Measurements from ENCODE around the gene ADRA2C.

Gene ADRA2C

DNA sequence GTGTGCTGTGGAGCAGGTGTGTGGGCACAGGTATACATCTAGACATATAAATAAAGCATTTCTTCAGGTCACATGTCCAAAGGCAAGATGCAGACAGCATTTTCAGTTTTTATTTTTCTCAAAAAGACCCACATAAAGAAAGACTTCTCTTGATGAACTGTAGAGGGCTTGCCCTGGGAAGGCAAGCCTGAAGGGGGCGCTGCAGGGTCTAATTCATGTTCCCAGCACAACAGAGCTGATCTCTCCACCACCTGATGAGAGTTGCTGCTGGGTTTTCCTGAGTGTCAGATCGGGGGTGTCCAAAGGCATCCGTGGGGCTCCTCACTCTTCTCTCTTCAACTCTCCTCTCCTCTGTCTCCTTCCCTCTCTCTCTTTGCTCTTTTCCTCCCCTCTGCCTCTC is 26.6 kb downstream of the ADRA2C start:
- Histone ChIP-seq H3K27ac (ENCODE audit: insufficient read depth, low read length, poor library complexity, severe bottlenecking) (no peak overlapping the region), H3K36me3 (ENCODE audit: control insufficient read depth, insufficient read depth, low read length) (no peaks in the 10 kb centered on the region), H3K4me3 (ENCODE audit: insufficient read depth, low read depth, low read length, poor library complexity, severe bottlenecking) (no peak overlapping the region), H3K9me3 (ENCODE audit: control insufficient read depth, low read length) (no peaks in the 10 kb centered on the region), H3K4me1 (ENCODE audit: control insufficient read depth, insufficient read depth, low read length, poor library complexity, severe bottlenecking) (no peaks in the 10 kb centered on the region), H3K27me3 (replicated peaks; ENCODE audit: control insufficient read depth, insufficient read depth, low read length, poor library complexity, severe bottlenecking) (no peaks in the 10 kb centered on the region)
- DNase-seq: no peak

DNA sequence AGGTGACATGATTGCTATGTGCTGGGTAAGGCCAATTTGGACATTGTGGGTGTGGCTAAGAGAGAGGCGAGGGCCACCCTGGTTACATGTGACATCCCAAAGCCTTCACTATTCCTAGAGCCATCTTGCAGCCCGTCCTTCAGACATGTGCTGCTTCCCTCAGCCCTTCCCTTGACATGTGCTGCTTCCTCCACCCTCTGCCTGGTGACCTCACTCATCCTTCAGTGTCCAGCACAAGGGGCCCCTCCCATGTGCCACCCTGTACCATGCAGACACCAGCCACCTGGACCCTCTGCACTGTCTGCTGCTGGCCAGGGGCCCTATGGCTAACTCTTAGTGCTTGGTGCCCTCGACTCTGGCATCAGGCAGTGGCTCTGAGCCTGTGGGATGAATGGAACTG is 27.4 kb downstream of the ADRA2C start:
- Histone ChIP-seq H3K36me3 (ENCODE audit: control insufficient read depth, insufficient read depth, low read length) (no peaks in the 10 kb centered on the region), H3K4me1 (ENCODE audit: control insufficient read depth, insufficient read depth, low read length, poor library complexity, severe bottlenecking) (no peaks in the 10 kb centered on the region), H3K9me3 (ENCODE audit: control insufficient read depth, low read length) (no peaks in the 10 kb centered on the region), H3K4me3 (ENCODE audit: insufficient read depth, low read depth, low read length, poor library complexity, severe bottlenecking) (no peak overlapping the region), H3K27me3 (replicated peaks; ENCODE audit: control insufficient read depth, insufficient read depth, low read length, poor library complexity, severe bottlenecking) (no peaks in the 10 kb centered on the region), H3K27ac (ENCODE audit: insufficient read depth, low read length, poor library complexity, severe bottlenecking) (no peak overlapping the region)
- no peak for DNase-seq

DNA sequence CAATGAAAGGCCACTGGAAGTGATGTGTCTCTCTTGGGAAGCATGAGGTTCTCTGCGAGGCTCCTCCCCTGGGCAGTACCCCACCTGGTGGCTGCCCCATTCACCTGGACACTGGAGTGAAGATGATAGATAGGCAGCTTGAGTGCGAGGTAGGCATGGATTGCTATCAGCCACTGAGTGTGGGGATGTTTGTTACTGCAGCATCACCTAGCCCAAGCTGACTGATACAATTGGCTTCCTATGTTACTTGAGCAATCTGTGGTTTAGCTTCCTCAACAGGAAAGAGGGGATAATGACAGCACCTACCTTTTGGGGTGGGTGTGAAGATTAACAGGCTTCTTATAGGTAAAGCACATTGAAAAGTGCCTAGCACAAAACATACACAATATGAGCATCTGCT is 30.8 kb downstream of the ADRA2C start:
- Histone ChIP-seq H3K27ac (ENCODE audit: insufficient read depth, low read length, poor library complexity, severe bottlenecking) (no peak overlapping the region), H3K4me3 (ENCODE audit: insufficient read depth, low read depth, low read length, poor library complexity, severe bottlenecking) (no peak overlapping the region), H3K36me3 (ENCODE audit: control insufficient read depth, insufficient read depth, low read length) (no peaks in the 10 kb centered on the region)

DNA sequence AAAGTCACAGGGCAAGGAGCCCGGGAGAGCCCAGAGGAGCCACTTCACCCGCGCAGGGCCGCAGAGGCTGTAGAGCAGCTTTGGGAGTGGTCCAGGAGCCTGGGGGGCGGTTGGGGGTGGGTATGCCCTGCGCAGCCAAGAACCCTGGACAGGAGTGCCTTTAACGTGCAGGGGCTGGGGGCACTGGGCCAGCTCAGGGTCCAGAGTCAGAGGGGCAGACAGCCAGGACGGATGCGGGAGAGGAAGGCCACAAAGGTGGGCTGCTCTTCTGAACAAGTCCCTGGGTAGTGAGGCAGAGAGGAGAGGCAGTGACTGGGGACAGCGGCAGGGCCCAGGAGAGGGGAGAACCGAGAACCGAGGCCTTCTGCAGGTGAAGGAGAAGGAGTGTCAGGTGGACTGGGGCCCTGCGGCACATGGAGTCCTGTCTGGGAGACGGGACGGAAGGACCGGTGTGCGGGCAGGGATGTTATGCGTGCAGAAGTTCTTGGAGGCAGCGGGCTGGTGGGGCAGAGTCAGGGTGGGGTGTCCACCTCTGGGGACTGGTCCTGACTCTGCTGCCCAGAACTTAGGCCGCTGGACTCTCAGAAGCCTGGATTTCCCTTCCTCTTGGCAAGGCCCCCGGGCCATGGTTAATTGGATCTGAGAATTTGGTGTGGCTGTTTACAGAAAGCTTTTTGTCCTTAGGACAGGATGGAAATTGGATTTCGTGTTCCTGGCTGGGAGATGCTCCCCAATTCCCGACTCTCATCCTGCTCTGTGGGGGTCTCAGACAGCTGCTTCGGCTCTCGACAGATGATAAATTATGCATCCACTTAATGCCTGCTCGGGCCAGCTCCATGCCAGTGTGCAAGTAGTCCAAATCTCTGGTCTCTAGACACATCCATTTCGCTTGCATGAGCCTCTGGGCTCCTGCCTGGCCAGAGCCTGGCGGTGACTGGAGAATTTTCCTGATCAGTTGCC is 31.9 kb downstream of the ADRA2C start:
- no peaks in the 10 kb centered on the region for H3K27me3 ChIP-seq (replicated peaks; ENCODE audit: control insufficient read depth, insufficient read depth, low read length, poor library complexity, severe bottlenecking)
- H3K9me3 ChIP-seq (ENCODE audit: control insufficient read depth, low read length): no peaks in the 10 kb centered on the region

More for the DNA sequence above, 30.8 kb downstream of the ADRA2C start:
- Histone ChIP-seq H3K27me3 (replicated peaks; ENCODE audit: control insufficient read depth, insufficient read depth, low read length, poor library complexity, severe bottlenecking) (no peaks in the 10 kb centered on the region), H3K4me1 (ENCODE audit: control insufficient read depth, insufficient read depth, low read length, poor library complexity, severe bottlenecking) (no peaks in the 10 kb centered on the region), H3K9me3 (ENCODE audit: control insufficient read depth, low read length) (no peaks in the 10 kb centered on the region)
- DNase-seq: no peak

DNA sequence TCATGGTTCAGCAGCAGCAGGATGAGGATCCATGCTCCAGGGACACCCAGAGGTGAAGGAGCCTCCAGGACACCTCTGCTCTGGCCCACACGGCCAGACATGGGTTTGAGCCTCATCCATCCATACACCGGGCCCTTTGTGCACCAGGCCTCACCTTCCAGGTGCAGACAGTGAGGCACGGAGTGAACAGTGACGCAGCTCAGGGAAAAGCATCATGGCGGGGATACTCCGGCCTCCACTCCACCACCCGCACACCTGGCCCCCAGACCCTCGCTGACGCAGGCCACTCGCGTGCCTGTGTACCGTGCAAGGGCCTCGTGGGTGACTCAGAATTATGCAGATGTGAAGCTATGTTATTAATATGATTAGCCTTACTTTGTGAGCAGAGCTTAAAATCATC is 33.3 kb downstream of the ADRA2C start:
- no peaks in the 10 kb centered on the region for H3K27me3 ChIP-seq (replicated peaks; ENCODE audit: control insufficient read depth, insufficient read depth, low read length, poor library complexity, severe bottlenecking)
- no peak overlapping the region for H3K4me3 ChIP-seq (ENCODE audit: insufficient read depth, low read depth, low read length, poor library complexity, severe bottlenecking)
- H3K4me1 ChIP-seq (ENCODE audit: control insufficient read depth, insufficient read depth, low read length, poor library complexity, severe bottlenecking): no peaks in the 10 kb centered on the region
- H3K36me3 ChIP-seq (ENCODE audit: control insufficient read depth, insufficient read depth, low read length): no peaks in the 10 kb centered on the region
- H3K9me3 ChIP-seq (ENCODE audit: control insufficient read depth, low read length): no peaks in the 10 kb centered on the region
- DNase-seq: no peak
- no peak overlapping the region for H3K27ac ChIP-seq (ENCODE audit: insufficient read depth, low read length, poor library complexity, severe bottlenecking)

More for the DNA sequence above, 31.9 kb downstream of the ADRA2C start:
- no peak for DNase-seq
- Histone ChIP-seq H3K4me1 (ENCODE audit: control insufficient read depth, insufficient read depth, low read length, poor library complexity, severe bottlenecking) (no peaks in the 10 kb centered on the region), H3K27ac (ENCODE audit: insufficient read depth, low read length, poor library complexity, severe bottlenecking) (no peak overlapping the region), H3K36me3 (ENCODE audit: control insufficient read depth, insufficient read depth, low read length) (no peaks in the 10 kb centered on the region), H3K4me3 (ENCODE audit: insufficient read depth, low read depth, low read length, poor library complexity, severe bottlenecking) (no peak overlapping the region)

DNA sequence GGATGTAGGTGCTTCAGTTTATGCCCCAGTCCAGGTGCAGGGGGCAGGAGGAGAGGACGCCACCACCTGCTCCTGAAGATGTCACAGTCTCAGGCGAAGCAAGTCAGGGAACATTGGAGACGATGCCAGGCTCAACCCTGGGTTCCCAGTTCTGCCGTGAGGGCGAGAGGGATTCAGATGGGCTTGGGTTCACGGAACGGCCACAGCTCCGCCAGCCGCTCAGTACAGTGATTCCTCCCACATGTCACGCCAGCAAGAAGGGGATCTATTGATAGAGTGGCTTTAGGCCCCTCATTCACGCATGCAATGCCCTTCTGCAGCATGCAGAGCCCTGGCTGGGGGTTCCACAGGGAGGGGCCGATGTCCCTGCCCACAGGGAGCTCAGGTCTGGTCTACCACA is 34.2 kb downstream of the ADRA2C start:
- no peaks in the 10 kb centered on the region for H3K27me3 ChIP-seq (replicated peaks; ENCODE audit: control insufficient read depth, insufficient read depth, low read length, poor library complexity, severe bottlenecking)

DNA sequence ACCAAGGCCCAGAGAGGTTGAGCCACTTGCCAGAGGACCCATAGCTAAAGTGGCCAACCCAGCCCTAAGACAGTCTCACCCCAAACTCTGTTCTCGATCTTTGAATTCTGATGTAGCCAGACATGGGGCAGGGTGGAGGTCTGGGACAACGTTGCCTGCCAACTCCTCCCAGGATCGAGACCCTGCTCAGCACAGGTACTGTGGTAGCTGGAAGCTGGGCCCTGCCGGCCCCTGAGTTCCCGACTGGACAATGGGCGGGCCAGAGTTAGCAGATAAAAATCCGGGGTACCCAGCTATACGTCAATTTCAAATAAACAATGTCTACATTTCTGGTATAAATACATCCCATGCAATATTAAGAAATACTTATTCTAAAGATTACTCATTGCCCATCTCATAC is 35.3 kb downstream of the ADRA2C start:
- H3K4me1 ChIP-seq (ENCODE audit: control insufficient read depth, insufficient read depth, low read length, poor library complexity, severe bottlenecking): no peaks in the 10 kb centered on the region
- no peak overlapping the region for H3K27ac ChIP-seq (ENCODE audit: insufficient read depth, low read length, poor library complexity, severe bottlenecking)
- H3K9me3 ChIP-seq (ENCODE audit: control insufficient read depth, low read length): no peaks in the 10 kb centered on the region
- H3K4me3 ChIP-seq (ENCODE audit: insufficient read depth, low read depth, low read length, poor library complexity, severe bottlenecking): no peak overlapping the region
- H3K36me3 ChIP-seq (ENCODE audit: control insufficient read depth, insufficient read depth, low read length): no peaks in the 10 kb centered on the region
- DNase-seq: no peak
- no peaks in the 10 kb centered on the region for H3K27me3 ChIP-seq (replicated peaks; ENCODE audit: control insufficient read depth, insufficient read depth, low read length, poor library complexity, severe bottlenecking)

More for the DNA sequence above, 34.2 kb downstream of the ADRA2C start:
- Histone ChIP-seq H3K4me1 (ENCODE audit: control insufficient read depth, insufficient read depth, low read length, poor library complexity, severe bottlenecking) (no peaks in the 10 kb centered on the region), H3K27ac (ENCODE audit: insufficient read depth, low read length, poor library complexity, severe bottlenecking) (no peak overlapping the region), H3K9me3 (ENCODE audit: control insufficient read depth, low read length) (no peaks in the 10 kb centered on the region), H3K4me3 (ENCODE audit: insufficient read depth, low read depth, low read length, poor library complexity, severe bottlenecking) (no peak overlapping the region), H3K36me3 (ENCODE audit: control insufficient read depth, insufficient read depth, low read length) (no peaks in the 10 kb centered on the region)
- DNase-seq: no peak

DNA sequence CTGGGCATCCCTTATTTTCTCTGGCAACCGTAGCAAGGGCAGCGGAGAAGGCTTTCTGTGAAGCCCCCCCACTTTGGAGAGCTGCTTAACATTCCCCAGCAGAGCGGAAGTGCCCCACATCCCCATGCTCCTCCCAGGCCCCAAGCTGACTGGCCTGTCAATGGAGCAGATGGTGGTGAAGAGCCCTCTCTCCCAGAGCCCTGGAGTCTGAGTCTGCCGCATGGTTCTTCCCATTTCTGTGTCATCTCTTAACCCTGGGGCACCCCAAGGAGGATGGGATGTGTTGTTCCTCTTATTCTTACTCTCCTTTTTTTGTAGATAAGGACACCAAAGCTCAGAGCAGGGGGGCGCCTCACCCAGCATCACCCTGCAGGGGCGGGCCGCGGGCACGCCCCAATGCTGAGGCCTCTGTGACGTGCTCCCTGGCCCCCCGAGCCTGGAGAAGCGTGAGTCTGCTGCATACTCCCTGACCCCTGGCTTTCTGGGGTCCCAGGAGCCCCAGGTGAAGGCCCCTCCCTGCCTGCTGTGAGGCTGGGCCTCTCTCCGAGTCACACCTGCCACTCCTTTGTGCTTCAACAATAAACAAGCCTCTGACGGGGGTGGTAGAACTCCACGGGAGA is 35.9 kb downstream of the ADRA2C start:
- DNase-seq: no peak
- Histone ChIP-seq H3K27me3 (replicated peaks; ENCODE audit: control insufficient read depth, insufficient read depth, low read length, poor library complexity, severe bottlenecking) (no peaks in the 10 kb centered on the region), H3K4me3 (ENCODE audit: insufficient read depth, low read depth, low read length, poor library complexity, severe bottlenecking) (no peak overlapping the region), H3K9me3 (ENCODE audit: control insufficient read depth, low read length) (no peaks in the 10 kb centered on the region), H3K4me1 (ENCODE audit: control insufficient read depth, insufficient read depth, low read length, poor library complexity, severe bottlenecking) (no peaks in the 10 kb centered on the region), H3K27ac (ENCODE audit: insufficient read depth, low read length, poor library complexity, severe bottlenecking) (no peak overlapping the region), H3K36me3 (ENCODE audit: control insufficient read depth, insufficient read depth, low read length) (no peaks in the 10 kb centered on the region)

DNA sequence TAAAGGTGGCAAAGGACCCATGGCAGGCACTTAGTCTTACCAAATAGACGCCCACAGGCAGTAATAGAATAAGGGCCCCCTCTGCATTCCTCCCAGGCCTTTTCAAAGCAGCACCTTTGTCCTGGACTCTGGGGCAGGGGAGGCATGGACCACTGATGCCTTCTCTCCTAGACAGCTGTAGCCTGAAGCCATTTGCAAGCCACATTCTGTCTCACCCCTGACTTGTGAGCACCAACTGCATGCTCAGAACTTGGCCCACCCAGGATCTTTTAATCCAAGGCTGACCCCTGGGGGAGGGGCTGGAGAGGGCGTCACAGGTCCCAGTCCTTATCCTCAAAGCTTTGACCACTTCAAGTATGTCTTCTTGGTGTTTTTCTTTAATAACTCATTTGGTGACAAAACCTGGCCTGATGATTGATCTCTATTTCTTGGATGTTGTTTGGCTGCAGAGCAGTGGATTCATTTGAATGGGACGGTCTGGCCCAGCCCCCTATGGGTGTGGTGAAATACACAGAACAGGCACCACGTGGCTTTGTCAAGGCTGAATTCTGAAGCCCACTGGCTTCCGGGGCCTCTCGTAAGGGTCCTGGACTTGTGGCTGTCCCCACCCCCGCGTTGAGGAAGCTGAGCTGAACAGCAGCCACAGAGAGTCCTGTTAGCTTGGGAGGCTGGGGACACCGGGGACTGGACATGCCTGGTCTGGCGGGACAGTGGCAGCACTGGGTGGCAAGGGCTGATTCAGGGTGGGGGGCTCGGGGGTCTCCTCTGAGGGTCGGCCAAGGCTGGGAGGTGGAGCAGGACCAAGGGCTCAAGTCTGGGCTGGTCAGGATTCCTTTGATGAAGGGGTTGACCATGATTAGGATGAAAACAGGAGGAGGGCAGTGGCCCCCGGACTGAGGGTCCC is 36.6 kb downstream of the ADRA2C start:
- Histone ChIP-seq H3K27me3 (replicated peaks; ENCODE audit: control insufficient read depth, insufficient read depth, low read length, poor library complexity, severe bottlenecking) (no peaks in the 10 kb centered on the region), H3K27ac (ENCODE audit: insufficient read depth, low read length, poor library complexity, severe bottlenecking) (no peak overlapping the region), H3K4me1 (ENCODE audit: control insufficient read depth, insufficient read depth, low read length, poor library complexity, severe bottlenecking) (no peaks in the 10 kb centered on the region), H3K4me3 (ENCODE audit: insufficient read depth, low read depth, low read length, poor library complexity, severe bottlenecking) (no peak overlapping the region), H3K9me3 (ENCODE audit: control insufficient read depth, low read length) (no peaks in the 10 kb centered on the region), H3K36me3 (ENCODE audit: control insufficient read depth, insufficient read depth, low read length) (no peaks in the 10 kb centered on the region)
- no peak for DNase-seq

Measured in effector memory CD4-positive, alpha-beta T cell (primary cell).